IMR-90 (cell line): ENCODE measurements around the gene CSNK2A1. TPM values are rescaled to one million over a fixed set of nuclear protein-coding genes. Genes with fewer than 3 reads are reported as not detected.

Experiments
- ATAC-seq: fragments of 200-7000 bp; cut with Tn5 transposase; 2 replicates; pipeline ENCODE4 v1.9.1; 2020; ENCODE audit warnings: low read depth, mild to moderate bottlenecking, moderate library complexity
- BruUV-seq: library from RNA; stranded (reverse); fragments of 400-500 nt; replicated peaks from 2 replicates; lab custom pipeline; 2021; lab: Mats Ljungman, UMichigan
- CTCF ChIA-PET: fragments of 300-600 bp; formaldehyde crosslinking; extraction: SDS; loops from one replicate; lab custom pipeline; 2021; ENCODE audit warnings: antibody characterized with exemption; lab: Yijun Ruan, JAX
- POLR2A ChIA-PET: fragments of 300-600 bp; sonication (Branson Sonifier 250); formaldehyde crosslinking; loops from one replicate; lab custom pipeline; 2022; ENCODE audit warnings: antibody characterized with exemption; ENCODE audit not compliant: unreplicated experiment; lab: Charles Lee
- DNase-seq: peaks from one replicate; pipeline ENCODE4 v3.0.0; 2013
- H2AFZ ChIP-seq: replicated peaks from 2 replicates; pipeline ENCODE3; 2013; ENCODE audit warnings: low read length, mild to moderate bottlenecking; ENCODE audit not compliant: poor library complexity
- H2AK5ac ChIP-seq: 2 replicates; pipeline ENCODE4 v1.6.1; 2013; ENCODE audit warnings: low read depth, low read length, inconsistent platforms
- H2AK9ac ChIP-seq: replicated peaks from 2 replicates; pipeline ENCODE3; 2013; ENCODE audit warnings: mild to moderate bottlenecking, low read depth, low read length, moderate library complexity; ENCODE audit not compliant: poor library complexity
- H2BK120ac ChIP-seq: 2 replicates; pipeline ENCODE4 v1.6.1; 2013; ENCODE audit warnings: low read depth, low read length, inconsistent platforms
- H2BK15ac ChIP-seq: 3 replicates; pipeline ENCODE4 v1.6.1; 2013; ENCODE audit warnings: low read depth, low read length, inconsistent platforms
- H2BK20ac ChIP-seq: 2 replicates; pipeline ENCODE4 v1.6.1; 2013; ENCODE audit warnings: low read depth, mild to moderate bottlenecking, inconsistent platforms, low read length, moderate library complexity
- H2BK5ac ChIP-seq: 2 replicates; pipeline ENCODE4 v1.6.1; 2013; ENCODE audit warnings: mild to moderate bottlenecking, low read depth, low read length, inconsistent platforms; ENCODE audit not compliant: poor library complexity, severe bottlenecking
- H3K14ac ChIP-seq: replicated peaks from 2 replicates; pipeline ENCODE4 v1.6.1; 2013; ENCODE audit warnings: low read depth, low read length, inconsistent platforms
- H3K18ac ChIP-seq: 2 replicates; pipeline ENCODE4 v1.6.1; 2013; ENCODE audit warnings: low read depth, low read length, control low read depth
- H3K23ac ChIP-seq: 2 replicates; pipeline ENCODE4 v1.6.1; 2013; ENCODE audit warnings: low read depth, low read length, inconsistent platforms
- H3K27ac ChIP-seq: 2 replicates; pipeline ENCODE4 v1.5.1; 2013; ENCODE audit warnings: mild to moderate bottlenecking, control low read depth, low read length; ENCODE audit not compliant: insufficient read depth
- H3K27me3 ChIP-seq: 2 replicates; pipeline ENCODE4 v1.6.1; 2013; ENCODE audit warnings: low read length; ENCODE audit not compliant: control insufficient read depth, insufficient read depth
- H3K36me3 ChIP-seq: 2 replicates; pipeline ENCODE4 v1.6.1; 2013; ENCODE audit warnings: low read length, mixed read lengths; ENCODE audit not compliant: control insufficient read depth, insufficient read depth
- H3K4ac ChIP-seq: 2 replicates; pipeline ENCODE4 v1.6.1; 2013; ENCODE audit warnings: low read depth, low read length, inconsistent platforms
- H3K4me1 ChIP-seq: 2 replicates; pipeline ENCODE4 v1.6.1; 2013; ENCODE audit warnings: low read length, mixed read lengths; ENCODE audit not compliant: control insufficient read depth, insufficient read depth
- H3K4me2 ChIP-seq: 2 replicates; pipeline ENCODE4 v1.6.1; 2013; ENCODE audit warnings: low read depth, mild to moderate bottlenecking, control low read depth, low read length, moderate library complexity
- H3K4me3 ChIP-seq: 2 replicates; pipeline ENCODE4 v1.5.1; 2013; ENCODE audit warnings: low read depth, mild to moderate bottlenecking, control low read depth, low read length, moderate library complexity; ENCODE audit not compliant: insufficient read depth
- H3K56ac ChIP-seq: 2 replicates; pipeline ENCODE4 v1.6.1; 2013; ENCODE audit warnings: low read length, inconsistent platforms; ENCODE audit not compliant: insufficient read depth; ENCODE audit errors: extremely low read depth
- H3K79me1 ChIP-seq, 2 experiments: 2 replicates each; pipeline ENCODE4 v1.6.1; 2013; ENCODE audit warnings: low read length in 2 of 2, inconsistent platforms in 1 of 2, low read depth in 1 of 2
- H3K9ac ChIP-seq: 2 replicates; pipeline ENCODE4 v1.6.1; 2013; ENCODE audit warnings: low read depth, low read length, control low read depth
- H3K9me1 ChIP-seq: 2 replicates; pipeline ENCODE4 v1.6.1; 2013; ENCODE audit warnings: low read length, inconsistent platforms; ENCODE audit not compliant: insufficient read depth
- H3K9me3 ChIP-seq: 2 replicates; pipeline ENCODE4 v1.6.1; 2013; ENCODE audit warnings: low read length; ENCODE audit not compliant: control insufficient read depth, insufficient read depth
- H4K20me1 ChIP-seq: 2 replicates; pipeline ENCODE4 v1.6.1; 2013; ENCODE audit warnings: low read length, inconsistent platforms; ENCODE audit not compliant: insufficient read depth
- H4K5ac ChIP-seq: 2 replicates; pipeline ENCODE4 v1.6.1; 2013; ENCODE audit warnings: mild to moderate bottlenecking, low read depth, low read length, control low read depth
- H4K8ac ChIP-seq, 2 experiments: 2 replicates each; pipeline ENCODE4 v1.6.1; 2013; ENCODE audit warnings: low read depth in 2 of 2, low read length in 2 of 2, control low read depth in 1 of 2, inconsistent platforms in 1 of 2
- H4K91ac ChIP-seq: 2 replicates; pipeline ENCODE4 v1.6.1; 2013; ENCODE audit warnings: low read depth, low read length, inconsistent platforms; ENCODE audit not compliant: insufficient read depth
- BHLHE40 ChIP-seq: fragments of 150-350 bp; IDR thresholded peaks from 2 replicates; pipeline ENCODE4 v1.6.1; 2016; ENCODE audit warnings: mild to moderate bottlenecking, low read depth, low read length
- CEBPB ChIP-seq: IDR thresholded peaks from 2 replicates; pipeline ENCODE4 v1.6.1; 2012; ENCODE audit warnings: low read depth, low read length, improper control_type of control experiment
- CHD1 ChIP-seq: IDR thresholded peaks from 2 replicates; pipeline ENCODE4 v1.6.1; 2012; ENCODE audit warnings: low read depth, low read length, improper control_type of control experiment
- CTCF ChIP-seq: conservative IDR thresholded peaks from 2 replicates; pipeline ENCODE4 v1.5.1; 2012; ENCODE audit warnings: mild to moderate bottlenecking, low read depth, low read length, improper control_type of control experiment
- ELK1 ChIP-seq: fragments of 150-350 bp; IDR thresholded peaks from 2 replicates; pipeline ENCODE4 v1.6.1; 2016; ENCODE audit warnings: low read depth, mild to moderate bottlenecking, low read length, moderate library complexity, borderline replicate concordance
- FOS ChIP-seq: fragments of 150-350 bp; IDR thresholded peaks from 2 replicates; pipeline ENCODE4 v1.6.1; 2016; ENCODE audit warnings: low read depth, low read length
- MAFK ChIP-seq: IDR thresholded peaks from 2 replicates; pipeline ENCODE4 v1.6.1; 2012; ENCODE audit warnings: low read depth, low read length, improper control_type of control experiment
- MAZ ChIP-seq: IDR thresholded peaks from 2 replicates; pipeline ENCODE4 v1.6.1; 2012; ENCODE audit warnings: low read depth, mild to moderate bottlenecking, low read length, improper control_type of control experiment, moderate library complexity, borderline replicate concordance
- MXI1 ChIP-seq: IDR thresholded peaks from 2 replicates; pipeline ENCODE4 v1.6.1; 2012; ENCODE audit warnings: low read depth, mild to moderate bottlenecking, low read length, moderate library complexity, borderline replicate concordance
- NFE2L2 ChIP-seq: fragments of 150-350 bp; IDR thresholded peaks from 2 replicates; pipeline ENCODE4 v1.6.1; 2016; ENCODE audit warnings: low read depth, mild to moderate bottlenecking, low read length
- POLR2A ChIP-seq: IDR thresholded peaks from 2 replicates; pipeline ENCODE4 v1.6.1; 2012; ENCODE audit warnings: mild to moderate bottlenecking, low read depth, low read length
- RAD21 ChIP-seq: IDR thresholded peaks from 2 replicates; pipeline ENCODE4 v1.6.1; 2012; ENCODE audit warnings: low read length, improper control_type of control experiment
- RCOR1 ChIP-seq: IDR thresholded peaks from 2 replicates; pipeline ENCODE4 v1.6.1; 2012; ENCODE audit warnings: mild to moderate bottlenecking, low read length, improper control_type of control experiment; ENCODE audit not compliant: insufficient replicate concordance
- RFX5 ChIP-seq: IDR thresholded peaks from 2 replicates; pipeline ENCODE4 v1.8.0; 2012; ENCODE audit warnings: low read depth, mild to moderate bottlenecking, low read length, moderate library complexity
- SMC3 ChIP-seq: fragments of 150-350 bp; IDR thresholded peaks from 2 replicates; pipeline ENCODE4 v1.6.1; 2016; ENCODE audit warnings: low read depth, mild to moderate bottlenecking, antibody characterized with exemption, low read length, moderate library complexity
- USF2 ChIP-seq: fragments of 150-350 bp; IDR thresholded peaks from 2 replicates; pipeline ENCODE4 v1.6.1; 2017; ENCODE audit warnings: mild to moderate bottlenecking, antibody characterized with exemption, low read length, low read depth
- WGBS, 2 experiments: methylation state at CpG; one replicate each; pipeline versions ENCODE4 v1.1.5 to v1.1.7; 2013; ENCODE audit warnings: missing lambda C conversion rate in 2 of 2; ENCODE audit not compliant: insufficient read length in 1 of 2; ENCODE audit errors: extremely low coverage in 2 of 2; 5-methylcytosine and 5-hydroxymethylcytosine counted together
- dilution Hi-C: fragments of 300-500 bp; cut with HindIII; formaldehyde crosslinking; loops from one replicate; pipeline ENCODE4 v1.14.3; 2018; ENCODE audit warnings: low sequenced_read_pairs; ENCODE audit not compliant: unreplicated experiment
- in situ Hi-C: fragments of 300-500 bp; cut with MboI; formaldehyde crosslinking; loops from 3 replicates; pipeline ENCODE4 v1.14.3; 2019; ENCODE audit warnings: low sequenced_read_pairs, inconsistent platforms, mixed read lengths
- intact Hi-C: fragments of 100-400 bp; cut with micrococcal nuclease; formaldehyde crosslinking; loops from 2 replicates; pipeline ENCODE4 v1.10.0; 2022
- polyA plus RNA-seq, 3 experiments: library from polyadenylated mRNA; depleted of rRNA; stranded (reverse); fragments of >200 nt; gene quantifications; 2 replicates each; pipeline ENCODE4 v1.2.3, GENCODE V29; 2012; ENCODE audit warnings: low replicate concordance in 1 of 3
- total RNA-seq: library from RNA; depleted of rRNA; stranded (reverse); fragments of >200 nt; gene quantifications from 2 replicates; pipeline ENCODE4 v1.2.3, GENCODE V29; 2012

The CSNK2A1 gene
- total and polyA plus RNA-seq, 2 of the 4 experiments (the other 2 are of a cell fraction), result 86.3 to 151 TPM

- no peaks in the 10 kb centered on the region for H4K20me1 ChIP-seq
- no peak for ATAC-seq
- BruUV-seq, result no TSS peak
- H3K9ac ChIP-seq, result no peak overlapping the region
- H3K14ac ChIP-seq, result no peak overlapping the region
- H3K27ac ChIP-seq, result no peak overlapping the region
- H4K91ac ChIP-seq, result no peak overlapping the region
- H3K4me2 ChIP-seq, result no peak overlapping the region
- in situ Hi-C loops (no loop called here), dilution Hi-C loops (no loop called here), intact Hi-C loops (no loop called here)
- CTCF ChIA-PET, result no interaction called here
- H2BK120ac ChIP-seq, result no peak overlapping the region
- no peak overlapping the region for H3K56ac ChIP-seq
- POLR2A ChIA-PET, result no interaction called here
- no peak overlapping the region for H2BK15ac ChIP-seq
- DNase-seq, result no peak
- no peak overlapping the region for H2BK20ac ChIP-seq
- H3K9me1 ChIP-seq, result no peaks in the 10 kb centered on the region
- H2AFZ ChIP-seq, result no peak overlapping the region
- no peak overlapping the region for H4K5ac ChIP-seq
- no peak overlapping the region for H4K8ac ChIP-seq
- TF ChIP-seq SMC3 (no peak), RAD21 (no peak), USF2 (no peak), CTCF (no peak), RCOR1 (no peak), NFE2L2 (no peak), POLR2A (no peak), CEBPB (no peak), FOS (no peak), ELK1 (no peak), CHD1 (no peak), MAFK (no peak), MAZ (no peak), MXI1 (no peak), BHLHE40 (no peak), RFX5 (no peak)
- no peaks in the 10 kb centered on the region for H3K9me3 ChIP-seq
- no peak overlapping the region for H3K4me3 ChIP-seq
- H2BK5ac ChIP-seq, result no peak overlapping the region
- H3K4ac ChIP-seq, result no peak overlapping the region
- no peaks in the 10 kb centered on the region for H3K79me1 ChIP-seq
- no peaks in the 10 kb centered on the region for H3K4me1 ChIP-seq
- peaks cover 35% of the 10 kb centered on the region for H3K27me3 ChIP-seq
- WGBS, 2 experiments, result no CpG with 5 or more reads among the region's 15 CpGs
- no peak overlapping the region for H2AK9ac ChIP-seq
- H3K18ac ChIP-seq, result no peak overlapping the region
- H3K36me3 ChIP-seq, result no peaks in the 10 kb centered on the region
- H2AK5ac ChIP-seq, result no peak overlapping the region
- H3K23ac ChIP-seq, result no peak overlapping the region
These were observed 30.8 kb upstream of the CSNK2A1 start for GRCh38 chr20:574297-574942.
